OCI-LY7 (cell line): Measurements from ENCODE around the gene PAFAH2. TPM values are rescaled to one million over a fixed set of nuclear protein-coding genes. Genes with fewer than 3 reads are reported as not detected.

ENCODE experiments used
- BruUV-seq: library from RNA; stranded (reverse); fragments of 400-500 nt; replicated peaks from 2 replicates; lab custom pipeline; 2021; lab: Mats Ljungman, UMichigan
- CTCF ChIA-PET: fragments of 300-600 bp; sonication (Branson Sonifier 250); formaldehyde crosslinking; loops from one replicate; lab custom pipeline; 2022; ENCODE audit warnings: antibody characterized with exemption; ENCODE audit not compliant: unreplicated experiment; lab: Charles Lee
- POLR2A ChIA-PET: fragments of 300-600 bp; sonication (Branson Sonifier 250); formaldehyde crosslinking; loops from one replicate; lab custom pipeline; 2022; ENCODE audit warnings: antibody characterized with exemption; lab: Charles Lee
- DNase-seq: peaks from one replicate; pipeline ENCODE4 v3.0.0-alpha.2; 2015; ENCODE audit warnings: low spot score
- H2AFZ ChIP-seq: fragments of 200-600 bp; sonication (generic), shearing (Covaris generic); 2 replicates; pipeline ENCODE4 v1.6.1; 2014; ENCODE audit warnings: mild to moderate bottlenecking, antibody characterized with exemption, low read length, moderate library complexity
- H3K27ac ChIP-seq: fragments of 200-600 bp; sonication (generic); 2 replicates; pipeline ENCODE4 v1.5.1; 2014; ENCODE audit warnings: mixed run types, low read depth, mild to moderate bottlenecking, moderate library complexity, low read length, inconsistent platforms; ENCODE audit not compliant: poor library complexity, severe bottlenecking
- H3K36me3 ChIP-seq: fragments of 200-600 bp; sonication (generic); 2 replicates; pipeline ENCODE4 v1.6.1; 2014; ENCODE audit warnings: mild to moderate bottlenecking, antibody characterized with exemption, low read length, moderate library complexity, mixed read lengths; ENCODE audit not compliant: insufficient read depth
- H3K4me1 ChIP-seq: fragments of 200-600 bp; sonication (generic); 2 replicates; pipeline ENCODE4 v1.5.1; 2014; ENCODE audit warnings: mild to moderate bottlenecking, low read length; ENCODE audit not compliant: insufficient read depth, poor library complexity, severe bottlenecking
- H3K4me2 ChIP-seq: fragments of 200-600 bp; sonication (generic); 2 replicates; pipeline ENCODE4 v1.6.1; 2014; ENCODE audit warnings: mild to moderate bottlenecking, low read length
- H3K4me3 ChIP-seq: fragments of 200-600 bp; sonication (generic); 2 replicates; pipeline ENCODE4 v1.5.1; 2014; ENCODE audit warnings: mild to moderate bottlenecking, low read depth, low read length; ENCODE audit not compliant: poor library complexity, severe bottlenecking
- H3K79me2 ChIP-seq: fragments of 200-600 bp; sonication (generic); 2 replicates; pipeline ENCODE4 v1.6.1; 2016; ENCODE audit warnings: low read depth, mild to moderate bottlenecking, low read length, moderate library complexity, mixed read lengths; ENCODE audit not compliant: insufficient read depth
- H3K9me2 ChIP-seq: fragments of 200-600 bp; sonication (generic); 2 replicates; pipeline ENCODE4 v1.6.1; 2016; ENCODE audit warnings: mild to moderate bottlenecking, low read length, mixed read lengths; ENCODE audit not compliant: insufficient read depth
- H3K9me3 ChIP-seq: fragments of 200-600 bp; sonication (generic); 2 replicates; pipeline ENCODE4 v1.6.1; 2014; ENCODE audit warnings: mild to moderate bottlenecking, mixed run types, low read length, mixed read lengths
- H4K20me1 ChIP-seq: fragments of 200-600 bp; sonication (generic); 2 replicates; pipeline ENCODE4 v1.6.1; 2014; ENCODE audit warnings: mild to moderate bottlenecking, antibody characterized with exemption, low read length, moderate library complexity, mixed read lengths; ENCODE audit not compliant: insufficient read depth
- EZH2phosphoT487 ChIP-seq: fragments of 200-600 bp; sonication (generic); IDR thresholded peaks from 2 replicates; pipeline ENCODE4 v1.6.1; 2018; ENCODE audit warnings: low read depth, borderline replicate concordance, mild to moderate bottlenecking, mixed run types, antibody characterized with exemption, low read length, moderate library complexity, mixed read lengths
- intact Hi-C: fragments of 100-400 bp; cut with micrococcal nuclease; formaldehyde crosslinking; loops from one replicate; pipeline ENCODE4 v1.10.0; 2022; ENCODE audit not compliant: unreplicated experiment
- total RNA-seq, 2 experiments: library from RNA; depleted of rRNA in 1 of 2; stranded (reverse); fragments of >200 nt in 1 of 2; shearing (Covaris generic) in 1 of 2; gene quantifications; 2 replicates each; pipeline ENCODE4 v1.2.3, GENCODE V29; 2014 to 2022
- TF ChIP-seq, protein P1 (sequence below): fragments of 200-600 bp; sonication (generic); conservative IDR thresholded peaks from 2 replicates; pipeline ENCODE4 v1.5.1; 2014; ENCODE audit warnings: mild to moderate bottlenecking, antibody characterized with exemption, low read length, moderate library complexity, mixed read lengths

PAFAH2 gene
- total RNA-seq, 2 experiments from 2014 or later = 2.9 to 7.3 TPM

- POLR2A ChIA-PET = no interaction called here
- Histone ChIP-seq H3K9me3 (no peaks in the 10 kb centered on the region), H3K27ac (no peak overlapping the region), H2AFZ (no peak overlapping the region), H3K4me2 (no peak overlapping the region), H3K36me3 (no peaks in the 10 kb centered on the region), H3K4me3 (no peak overlapping the region), H3K79me2 (no peaks in the 10 kb centered on the region), H3K9me2 (no peaks in the 10 kb centered on the region), H3K4me1 (peaks cover 7% of the 10 kb centered on the region), H4K20me1 (no peaks in the 10 kb centered on the region)
- TF ChIP-seq, protein P1, sequence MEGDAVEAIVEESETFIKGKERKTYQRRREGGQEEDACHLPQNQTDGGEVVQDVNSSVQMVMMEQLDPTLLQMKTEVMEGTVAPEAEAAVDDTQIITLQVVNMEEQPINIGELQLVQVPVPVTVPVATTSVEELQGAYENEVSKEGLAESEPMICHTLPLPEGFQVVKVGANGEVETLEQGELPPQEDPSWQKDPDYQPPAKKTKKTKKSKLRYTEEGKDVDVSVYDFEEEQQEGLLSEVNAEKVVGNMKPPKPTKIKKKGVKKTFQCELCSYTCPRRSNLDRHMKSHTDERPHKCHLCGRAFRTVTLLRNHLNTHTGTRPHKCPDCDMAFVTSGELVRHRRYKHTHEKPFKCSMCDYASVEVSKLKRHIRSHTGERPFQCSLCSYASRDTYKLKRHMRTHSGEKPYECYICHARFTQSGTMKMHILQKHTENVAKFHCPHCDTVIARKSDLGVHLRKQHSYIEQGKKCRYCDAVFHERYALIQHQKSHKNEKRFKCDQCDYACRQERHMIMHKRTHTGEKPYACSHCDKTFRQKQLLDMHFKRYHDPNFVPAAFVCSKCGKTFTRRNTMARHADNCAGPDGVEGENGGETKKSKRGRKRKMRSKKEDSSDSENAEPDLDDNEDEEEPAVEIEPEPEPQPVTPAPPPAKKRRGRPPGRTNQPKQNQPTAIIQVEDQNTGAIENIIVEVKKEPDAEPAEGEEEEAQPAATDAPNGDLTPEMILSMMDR = no peak
- no peak for TF ChIP-seq EZH2phosphoT487
- intact Hi-C loops = no loop called here
- CTCF ChIA-PET = no interaction called here
- no peak for DNase-seq
- BruUV-seq = no TSS peak
Observed at GRCh38 chr1:26038477-26038876, 40.6 kb upstream of the PAFAH2 start.

GRCh38 chr1:26037904-26038303 lies 40.0 kb upstream of the PAFAH2 start:
- H3K9me3 ChIP-seq = no peaks in the 10 kb centered on the region
- H3K79me2 ChIP-seq = no peaks in the 10 kb centered on the region
- TF ChIP-seq EZH2phosphoT487 = no peak
- TF ChIP-seq, protein P1 = no peak
- no peaks in the 10 kb centered on the region for H3K36me3 ChIP-seq
- no TSS peak for BruUV-seq
- H3K9me2 ChIP-seq = no peaks in the 10 kb centered on the region
- no peak overlapping the region for H3K27ac ChIP-seq
- DNase-seq = no peak
- no peak overlapping the region for H3K4me2 ChIP-seq
- H3K4me3 ChIP-seq = no peak overlapping the region
- CTCF ChIA-PET = no interaction called here
- H3K4me1 ChIP-seq = peaks cover 7% of the 10 kb centered on the region
- POLR2A ChIA-PET = no interaction called here
- H2AFZ ChIP-seq = no peak overlapping the region
- no peaks in the 10 kb centered on the region for H4K20me1 ChIP-seq
- intact Hi-C loops = loop anchor here (2.0 kb wide), 1 partner anchor 67 kb away; no protein-coding TSS in a partner anchor

- Histone ChIP-seq H3K4me3 (no peak overlapping the region), H3K9me2 (no peaks in the 10 kb centered on the region), H3K36me3 (no peaks in the 10 kb centered on the region), H3K9me3 (no peaks in the 10 kb centered on the region), H4K20me1 (no peaks in the 10 kb centered on the region), H2AFZ (no peak overlapping the region), H3K27ac (no peak overlapping the region), H3K79me2 (no peaks in the 10 kb centered on the region), H3K4me1 (peaks cover 7% of the 10 kb centered on the region), H3K4me2 (no peak overlapping the region)
- CTCF ChIA-PET = interaction anchor here (0.5 to 0.7 kb wide), 2 partner anchors 17 to 102 kb away, joined by 4 read pairs; no protein-coding TSS in a partner anchor
- DNase-seq = no peak
- intact Hi-C loops = loop anchor here (1.0 to 2.0 kb wide), 2 partner anchors 68 to 108 kb away; no protein-coding TSS in a partner anchor
- no peak for TF ChIP-seq EZH2phosphoT487
- TF ChIP-seq, protein P1 = no peak
- BruUV-seq = no TSS peak
- POLR2A ChIA-PET = interaction anchor here (0.6 kb wide), 1 partner anchor 136 kb away, joined by 3 read pairs; no protein-coding TSS in a partner anchor
Observed at GRCh38 chr1:26036756-26037281, 39.0 kb upstream of the PAFAH2 start.
